HS-5 (cell line): ENCODE results near the gene MPRIP.
"Not testable (repeated sequence)": the region's sequence is repeated elsewhere in the genome, so short reads cannot be mapped to it uniquely, and the experiment has no call there.

Experiments used
- DNase-seq: peaks from one replicate; pipeline ENCODE4 v3.0.0-alpha.2; 2012; ENCODE audit warnings: low read depth

MPRIP gene

DNA sequence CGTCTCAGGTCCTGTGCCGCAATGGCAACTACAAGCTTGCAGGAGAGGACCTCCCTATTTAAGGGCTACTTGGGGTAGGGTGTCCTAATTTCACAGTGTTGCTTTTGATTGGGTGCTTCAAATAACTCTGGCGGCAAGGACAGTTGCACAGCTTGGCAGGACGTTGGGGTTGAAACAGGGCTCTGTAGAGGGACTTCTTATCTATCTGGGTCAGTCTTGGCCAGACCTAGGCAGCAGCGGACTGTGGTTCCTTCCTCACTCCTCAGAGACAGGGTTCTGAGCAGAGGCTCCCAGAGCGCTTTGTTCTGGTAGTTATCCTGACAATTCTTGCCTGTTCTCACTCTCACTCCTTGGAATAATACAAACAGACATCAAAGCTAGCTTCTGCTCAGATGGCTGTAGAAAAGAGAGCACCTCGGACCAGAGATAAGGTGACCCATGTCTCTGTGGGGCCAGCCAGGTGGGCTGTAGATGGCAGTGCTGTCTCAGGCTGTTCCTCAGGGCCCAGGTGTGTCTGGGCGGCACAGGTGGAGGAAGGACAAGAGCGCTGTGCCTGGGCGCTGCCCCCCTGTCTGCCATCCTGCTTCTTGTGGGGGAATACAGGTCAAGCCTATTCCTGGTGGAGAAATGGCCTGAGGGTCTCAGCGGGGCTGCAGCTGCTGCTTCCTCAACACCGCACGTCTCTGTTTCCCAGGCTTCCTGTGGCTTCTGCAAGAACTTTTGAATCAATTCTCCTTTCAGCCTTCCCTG, 102.8 kb downstream of the MPRIP start:
- no peak for DNase-seq

DNA sequence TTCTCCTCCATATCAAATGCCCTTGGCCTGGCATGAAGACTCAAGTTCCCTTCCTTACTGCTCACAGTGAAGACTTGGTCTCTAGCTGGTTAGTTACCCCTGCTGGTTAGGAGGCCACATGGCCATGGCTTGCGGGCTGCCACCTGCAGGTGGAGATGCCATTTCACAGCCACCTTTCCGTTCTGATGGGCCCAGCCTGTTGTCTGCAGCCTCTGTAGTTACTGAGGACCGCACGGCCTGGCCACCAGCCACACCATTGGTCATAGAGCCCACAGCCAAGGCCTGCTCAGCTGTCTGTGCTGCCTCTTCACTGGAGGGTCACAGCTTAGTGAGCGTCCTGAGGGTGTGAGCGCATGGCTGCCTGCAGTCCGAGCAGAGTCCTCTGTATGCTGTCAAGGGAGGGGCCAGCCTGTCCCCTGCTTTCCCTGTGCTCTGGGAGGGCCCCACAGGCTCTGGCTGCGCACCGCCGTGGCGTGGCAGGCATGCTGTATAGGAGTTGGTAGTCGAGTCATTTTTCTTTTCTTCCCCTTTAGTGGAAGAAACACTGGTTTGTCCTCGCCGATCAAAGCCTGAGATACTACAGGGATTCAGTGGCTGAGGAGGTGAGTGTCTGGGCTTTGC, 104.6 kb downstream of the MPRIP start:
- no peak for DNase-seq

- no peak for DNase-seq
These were observed 105.6 kb downstream of the MPRIP start for GRCh38 chr17:17147821-17148220.

- no peak for DNase-seq
These were observed 107.5 kb downstream of the MPRIP start for GRCh38 chr17:17149520-17150447.

GRCh38 chr17:17150448-17150800, 108.2 kb downstream of the MPRIP start:
- no peak for DNase-seq

GRCh38 chr17:17151055-17151454, 108.8 kb downstream of the MPRIP start:
- DNase-seq, result peak; percentile 87

GRCh38 chr17:17151541-17151940, 109.3 kb downstream of the MPRIP start:
- peak; percentile 50 for DNase-seq

DNA sequence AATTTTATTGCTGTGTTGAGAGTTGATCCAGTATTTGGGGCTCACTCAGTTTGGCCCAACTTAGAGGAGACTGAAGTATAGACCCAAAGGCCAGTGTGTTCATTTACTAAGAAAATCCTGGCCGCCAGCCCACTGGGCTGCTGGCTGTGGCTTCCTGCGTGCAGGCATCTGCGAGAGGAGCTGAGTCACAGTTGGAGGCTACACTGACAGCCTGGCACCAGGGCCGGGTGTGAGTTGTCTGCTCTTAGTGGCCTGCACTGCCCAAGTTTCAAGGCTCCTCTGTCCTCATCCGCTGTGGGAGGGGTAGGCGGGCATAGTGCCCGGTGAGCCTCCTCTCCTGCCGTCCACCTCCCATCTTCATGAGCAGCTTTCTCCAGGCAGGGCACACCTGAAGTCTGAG, 109.7 kb downstream of the MPRIP start:
- DNase-seq, result peak; percentile 84

GRCh38 chr17:17152385-17152784, 110.1 kb downstream of the MPRIP start:
- DNase-seq, result no peak

- no peak for DNase-seq
These were observed 110.8 kb downstream of the MPRIP start for GRCh38 chr17:17153071-17153470.

DNA sequence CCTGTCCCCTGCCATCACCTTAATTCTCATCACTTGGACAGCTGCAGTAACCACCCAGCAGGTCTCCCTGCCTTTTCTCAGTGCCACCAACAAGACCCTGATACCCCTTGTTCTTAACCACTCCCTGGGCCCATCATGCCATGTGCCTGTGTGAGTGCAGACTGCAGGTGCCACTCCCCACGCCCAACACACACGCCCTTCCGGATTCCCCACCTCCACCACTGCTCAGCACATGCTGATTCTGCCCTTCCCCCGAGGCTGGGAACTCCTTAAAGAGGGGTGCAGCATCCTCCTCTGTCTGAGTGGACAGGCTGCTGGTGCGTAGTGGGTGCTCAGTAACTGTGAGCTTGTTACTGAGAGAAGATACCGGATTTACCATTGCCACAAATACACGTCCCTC, 111.5 kb downstream of the MPRIP start:
- no peak for DNase-seq

GRCh38 chr17:17154556-17154955, 112.3 kb downstream of the MPRIP start:
- DNase-seq, result no peak

- no peak for DNase-seq
These were observed 112.7 kb downstream of the MPRIP start for GRCh38 chr17:17154981-17155380.

GRCh38 chr17:17155568-17155967, 113.3 kb downstream of the MPRIP start:
- no peak for DNase-seq

GRCh38 chr17:17156107-17156506, 113.8 kb downstream of the MPRIP start:
- peak; percentile 43 for DNase-seq

DNA sequence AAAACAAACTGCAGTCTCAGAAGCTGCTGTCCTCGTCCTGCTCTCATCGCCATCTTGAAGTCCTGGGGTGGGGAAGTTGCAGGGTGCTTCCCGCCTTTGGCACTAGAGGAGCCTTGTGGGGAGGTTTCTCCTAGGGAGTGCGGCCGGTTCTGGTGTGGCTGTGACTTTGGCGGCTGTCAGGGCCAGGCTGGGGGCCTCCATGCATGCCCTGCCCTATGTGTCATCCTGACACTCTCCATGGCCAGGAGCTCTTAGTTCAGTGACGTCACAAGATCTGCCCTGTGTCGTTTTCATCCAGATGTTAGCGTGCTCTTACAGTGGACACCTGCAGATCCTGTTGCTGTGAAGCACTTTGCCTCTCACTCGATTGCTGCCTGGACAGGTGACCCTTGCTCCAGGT, 114.3 kb downstream of the MPRIP start:
- DNase-seq, result no peak

DNA sequence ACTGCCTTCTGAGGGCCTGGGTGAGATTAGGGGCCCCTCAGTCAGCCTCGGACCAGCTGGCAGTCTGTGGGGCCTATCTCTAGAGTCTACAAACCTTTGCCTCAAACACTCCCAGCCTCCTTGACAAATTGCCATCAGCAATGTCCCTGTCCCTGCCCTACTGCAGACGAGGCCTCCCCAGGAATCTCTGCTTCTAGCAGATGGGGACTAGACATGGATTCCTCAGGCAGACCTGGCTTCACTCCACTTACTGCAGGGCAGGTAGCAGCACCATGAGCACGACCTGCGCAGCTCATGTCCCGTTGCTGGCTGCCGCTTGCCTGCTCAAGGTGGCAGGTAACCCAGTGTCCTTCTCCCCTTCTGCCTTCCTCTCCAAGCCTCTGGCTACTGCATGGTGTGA, 114.8 kb downstream of the MPRIP start:
- DNase-seq, result no peak

GRCh38 chr17:17158506-17158905, 116.2 kb downstream of the MPRIP start:
- DNase-seq, result not testable (repeated sequence)

DNA sequence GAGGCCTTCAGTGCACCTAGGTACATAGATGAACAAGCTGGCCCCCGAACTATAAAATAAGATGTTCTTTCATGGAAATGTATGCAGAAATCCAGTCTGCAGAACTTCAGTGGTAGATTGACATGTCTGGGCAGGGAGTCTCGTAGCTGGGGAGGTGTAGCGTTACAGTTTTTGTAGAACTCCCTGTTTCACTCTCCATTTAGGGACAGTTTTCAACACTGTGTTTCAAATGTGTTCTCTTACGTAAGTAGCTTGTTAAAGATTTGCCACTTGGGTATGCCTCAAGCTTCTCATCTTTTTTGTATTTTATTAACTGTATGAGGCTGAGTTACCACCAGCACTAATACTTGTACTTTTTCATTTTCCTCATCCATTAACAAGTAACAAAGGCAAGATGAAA, 117.3 kb downstream of the MPRIP start:
- no peak for DNase-seq

- no peak for DNase-seq
These were observed 118.9 kb downstream of the MPRIP start for GRCh38 chr17:17161121-17161520.

- no peak for DNase-seq
These were observed 119.5 kb downstream of the MPRIP start for GRCh38 chr17:17161759-17162158.

DNA sequence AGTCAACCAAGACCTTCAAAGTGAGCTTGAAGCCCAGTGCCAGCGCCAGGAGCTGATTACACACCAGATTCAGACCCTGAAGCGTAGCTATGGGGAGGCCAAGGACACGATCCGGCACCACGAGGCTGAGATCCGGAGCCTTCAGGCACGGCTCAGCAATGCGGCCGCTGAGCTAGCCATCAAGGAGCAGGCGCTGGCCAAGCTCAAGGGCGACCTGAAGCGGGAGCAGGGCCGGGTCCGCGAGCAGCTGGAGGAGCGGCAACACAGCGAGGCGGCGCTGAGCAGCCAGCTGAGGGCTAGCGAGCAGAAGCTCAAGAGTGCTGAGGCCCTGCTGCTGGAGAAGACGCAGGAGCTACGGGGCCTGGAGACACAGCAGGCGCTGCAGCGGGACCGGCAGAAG, 121.9 kb downstream of the MPRIP start:
- DNase-seq, result no peak

GRCh38 chr17:17164676-17165075, 122.4 kb downstream of the MPRIP start:
- no peak for DNase-seq
